ENCODE results near the gene POLE2.

DNA sequence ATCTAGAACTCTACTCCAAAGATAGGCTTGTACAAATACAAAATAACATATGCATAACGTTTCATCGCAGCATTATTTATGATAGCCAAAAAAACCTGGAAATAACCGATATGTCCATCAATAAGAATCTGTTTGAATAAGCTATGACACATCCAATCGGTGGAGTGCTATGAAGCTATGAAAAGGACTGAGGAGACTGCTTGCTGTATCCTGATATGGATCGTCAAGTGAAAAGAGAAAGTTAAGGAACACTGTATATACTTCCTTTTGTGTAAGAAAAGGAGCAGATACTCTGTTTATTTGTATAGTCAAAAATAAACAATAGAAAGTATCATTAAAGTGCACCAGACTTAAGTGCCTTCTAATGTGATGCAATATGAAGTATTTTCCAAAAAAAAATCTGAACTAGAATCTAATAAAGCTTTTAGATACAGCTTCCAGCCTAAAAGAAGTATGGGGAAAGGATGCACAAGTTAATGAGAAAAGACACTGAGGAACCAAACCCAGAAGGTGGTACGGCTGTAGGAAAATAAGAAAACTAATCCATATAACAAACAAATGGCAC, 4.3 kb upstream of the POLE2 start:
- TF ChIP-seq CTCF (IDR thresholded peaks at IDR 0.05) (no peak), EZH2 (IDR thresholded peaks at IDR 0.05) (no peak)

Data from neural progenitor cell (in vitro differentiated cells).